ENCODE results near the gene FAM20C.

FAM20C gene

GRCh38 chr7:159370-160270, 32.8 kb upstream of the FAM20C start:
- no peak for DNase-seq

DNA sequence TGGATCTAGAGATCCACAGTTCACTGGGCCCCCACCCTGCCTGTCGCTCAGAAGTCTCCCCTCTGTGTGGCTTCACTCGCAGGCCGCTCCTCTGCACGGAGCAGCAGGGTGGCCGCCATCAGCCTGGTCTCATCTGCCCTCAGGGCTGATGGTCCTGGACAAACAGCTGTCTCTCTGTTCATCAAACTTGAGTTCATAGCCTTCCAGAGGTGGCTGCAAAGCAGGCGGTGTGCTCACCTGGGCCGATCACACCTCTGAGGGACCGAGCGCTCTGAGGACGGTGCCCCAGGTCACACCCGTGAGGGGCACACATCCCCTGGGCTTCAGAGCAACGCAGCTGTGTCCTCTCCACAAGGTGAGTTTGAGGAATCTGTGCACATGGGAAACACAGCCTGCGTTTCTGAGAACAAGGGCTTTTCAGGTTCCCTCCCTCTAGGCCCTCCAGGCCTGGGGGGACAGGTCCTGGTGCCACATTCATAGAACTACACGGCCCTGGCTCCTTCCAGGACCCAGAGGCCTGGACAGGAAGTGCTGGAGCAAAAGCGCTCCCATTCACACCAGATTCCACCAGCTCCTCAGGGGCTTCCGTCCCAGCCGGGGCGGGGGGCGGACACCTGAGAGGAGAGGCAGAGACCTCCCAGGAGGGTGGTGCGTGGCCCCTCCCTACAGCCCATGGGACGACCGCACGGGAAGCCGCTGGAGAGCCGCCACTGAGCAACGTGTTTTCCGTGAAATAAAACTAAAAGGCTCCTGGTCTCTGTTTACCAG, 31.2 kb upstream of the FAM20C start:
- no peak for DNase-seq

GRCh38 chr7:162632-163297, 29.6 kb upstream of the FAM20C start:
- DNase-seq, result no peak

DNA sequence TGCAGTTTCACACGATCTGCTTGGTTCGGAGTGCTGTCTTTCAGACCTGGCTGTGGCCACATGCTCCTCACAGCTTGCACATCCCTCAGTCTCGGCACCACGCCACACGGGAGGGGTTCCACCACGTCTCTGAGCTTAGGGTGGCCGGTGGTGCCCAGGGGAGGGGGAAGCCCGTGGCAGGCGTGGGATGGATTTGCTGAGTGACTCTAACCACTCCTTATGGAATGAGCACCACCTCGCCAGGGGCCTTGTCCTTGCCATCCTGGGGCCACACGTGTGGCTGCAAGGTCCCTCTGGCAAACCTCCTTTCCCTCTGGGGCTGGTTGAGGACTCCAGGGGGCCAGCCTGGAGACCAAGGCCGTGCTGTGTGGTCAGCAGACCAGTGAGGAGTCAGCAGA, 29.1 kb upstream of the FAM20C start:
- DNase-seq, result no peak

- DNase-seq, result no peak
Measured at GRCh38 chr7:163971-164881, 28.1 kb upstream of the FAM20C start.

- DNase-seq, result no peak
Measured at GRCh38 chr7:164882-165660, 27.3 kb upstream of the FAM20C start.

- peak; percentile 48 for DNase-seq
Measured at GRCh38 chr7:165661-166337, 26.6 kb upstream of the FAM20C start.

GRCh38 chr7:166338-167060, 25.9 kb upstream of the FAM20C start:
- peak; percentile 71 for DNase-seq

GRCh38 chr7:167090-167855, 25.1 kb upstream of the FAM20C start:
- peak; percentile 57 for DNase-seq

DNA sequence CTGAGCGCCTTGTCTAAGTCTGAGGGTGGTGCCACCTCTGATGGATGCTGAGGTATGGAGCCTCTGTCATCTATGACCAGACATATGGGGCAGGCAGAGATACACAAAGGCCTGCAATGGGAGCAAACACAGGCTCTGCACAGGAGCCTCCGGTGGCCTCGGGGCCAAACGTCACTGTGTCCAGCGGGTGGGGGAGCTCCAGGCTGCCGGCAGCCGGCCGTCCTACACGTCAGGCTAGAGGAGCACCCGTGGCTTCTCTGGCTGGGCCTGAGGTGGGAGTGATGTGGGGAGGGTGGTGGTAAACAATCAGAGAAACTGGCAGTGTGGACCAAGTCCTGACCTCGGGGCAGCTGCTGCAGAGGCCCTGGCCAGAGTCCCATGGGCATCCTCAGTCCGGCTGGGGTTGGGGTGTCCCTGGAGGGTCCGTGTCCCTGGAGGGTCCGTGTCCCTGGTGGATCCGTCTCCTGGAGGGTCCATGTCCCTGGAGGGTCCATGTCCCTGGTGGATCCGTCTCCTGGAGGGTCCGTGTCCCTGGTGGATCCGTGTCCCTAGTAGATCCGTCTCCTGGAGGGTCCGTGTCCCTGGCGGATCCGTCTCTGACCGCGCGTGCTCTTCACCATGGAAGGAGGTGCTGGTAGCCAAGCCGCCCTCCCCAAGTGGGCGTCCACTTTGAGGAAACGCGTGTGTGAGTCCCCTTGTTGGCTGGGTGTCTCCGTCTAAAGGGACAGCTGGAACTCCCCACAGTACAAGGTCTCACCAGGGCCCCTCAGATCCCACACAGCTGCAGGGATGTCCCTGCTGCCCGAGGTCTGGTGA, 24.2 kb upstream of the FAM20C start:
- no peak for DNase-seq

DNA sequence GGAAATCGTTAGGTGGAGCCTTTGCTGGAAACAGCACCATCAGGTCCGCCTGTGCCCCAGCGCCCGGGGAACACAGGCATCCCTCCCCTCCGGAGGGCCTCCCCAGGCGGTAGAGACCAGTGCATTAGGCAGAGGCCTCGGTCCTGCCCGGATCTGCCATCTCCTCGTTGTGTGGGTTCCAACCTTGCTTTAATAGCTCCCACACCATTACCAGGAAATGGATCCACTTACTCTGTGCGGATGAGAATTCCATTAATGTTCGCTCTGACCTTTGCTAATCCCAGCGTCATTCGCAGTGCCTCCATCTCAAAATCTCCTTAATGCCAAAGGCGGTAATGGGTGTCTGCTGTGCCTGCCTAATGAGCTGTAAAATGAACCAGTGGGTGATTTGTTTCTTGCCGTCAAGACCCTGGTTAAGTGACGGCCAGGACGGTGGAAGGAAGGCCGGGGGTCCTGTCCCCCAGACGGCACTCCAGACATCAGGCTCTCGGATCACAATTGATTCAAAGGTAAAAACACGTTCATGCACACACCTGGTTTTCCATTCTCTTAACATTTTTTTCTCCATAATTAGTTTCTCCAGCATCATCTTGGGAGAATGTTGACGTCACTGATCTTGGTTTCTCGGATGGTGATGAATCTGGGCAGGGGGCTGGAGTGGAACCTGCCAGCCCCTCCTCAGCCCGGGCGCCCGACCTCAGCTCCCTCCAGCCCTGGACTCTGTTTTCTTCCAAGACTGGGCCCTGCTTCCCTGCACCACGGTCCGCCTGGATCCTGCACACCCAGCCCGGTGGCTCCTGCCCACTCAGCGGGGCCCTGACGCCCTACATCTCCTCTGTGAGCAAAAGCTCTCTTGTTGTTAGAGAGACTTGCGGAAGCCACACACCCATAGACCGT, 22.8 kb upstream of the FAM20C start:
- no peak for DNase-seq

- DNase-seq, result no peak
Measured at GRCh38 chr7:170551-171363, 21.6 kb upstream of the FAM20C start.

DNA sequence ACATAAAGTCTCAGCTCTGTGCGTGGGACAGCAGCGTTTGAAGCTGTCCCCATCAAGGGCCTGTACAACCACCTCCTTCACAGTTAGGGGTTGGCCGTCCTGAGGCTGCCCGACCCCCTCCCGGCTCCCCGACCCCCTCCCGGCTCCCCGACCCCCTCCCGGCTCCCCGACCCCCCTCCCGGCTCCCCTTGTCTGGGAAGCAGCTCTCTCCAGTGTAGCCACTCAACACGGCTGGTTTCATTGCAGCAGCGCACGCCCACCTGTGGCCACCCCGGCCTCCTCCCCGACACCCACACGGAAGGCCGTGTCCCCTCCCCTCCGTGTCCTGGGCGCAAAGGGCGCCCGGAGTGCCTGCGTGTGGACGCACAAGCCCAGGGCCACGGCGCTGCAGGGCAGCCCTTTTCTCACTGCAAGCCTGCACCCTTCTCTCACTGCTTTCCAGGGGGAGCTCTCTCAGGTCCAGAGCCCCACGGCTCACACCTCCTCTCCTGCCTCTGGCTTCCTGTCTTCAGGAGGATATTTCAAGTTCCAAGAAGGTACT, 20.9 kb upstream of the FAM20C start:
- DNase-seq, result no peak

DNA sequence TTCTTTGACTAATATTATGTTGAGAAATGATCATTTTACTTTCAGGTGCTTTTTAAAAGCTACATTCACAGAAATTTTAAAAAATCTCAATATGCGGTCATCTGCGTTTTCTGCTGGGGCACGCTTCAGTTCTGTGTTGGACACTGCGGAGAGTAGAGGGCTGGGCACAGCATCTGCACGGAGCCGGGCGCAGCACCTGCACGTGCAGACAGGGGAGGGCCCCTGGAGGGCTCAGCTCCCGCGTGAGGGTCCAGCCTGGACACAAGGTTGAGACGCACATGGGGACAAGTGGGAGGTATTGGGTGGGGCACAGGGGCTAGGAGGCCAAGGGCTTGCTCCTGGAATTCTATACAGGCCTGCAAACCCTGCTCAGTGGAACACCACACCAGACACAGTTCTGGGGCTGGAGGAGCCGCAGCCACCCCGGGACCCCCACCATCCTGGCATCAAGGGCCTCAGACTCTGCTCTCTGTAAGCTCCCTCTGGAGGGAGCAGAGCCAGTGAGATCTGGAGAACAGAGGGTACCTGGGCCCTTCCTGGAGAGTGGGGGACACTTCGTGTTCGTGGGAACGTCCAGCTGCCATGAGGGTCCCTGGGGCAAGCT, 20.4 kb upstream of the FAM20C start:
- no peak for DNase-seq

DNA sequence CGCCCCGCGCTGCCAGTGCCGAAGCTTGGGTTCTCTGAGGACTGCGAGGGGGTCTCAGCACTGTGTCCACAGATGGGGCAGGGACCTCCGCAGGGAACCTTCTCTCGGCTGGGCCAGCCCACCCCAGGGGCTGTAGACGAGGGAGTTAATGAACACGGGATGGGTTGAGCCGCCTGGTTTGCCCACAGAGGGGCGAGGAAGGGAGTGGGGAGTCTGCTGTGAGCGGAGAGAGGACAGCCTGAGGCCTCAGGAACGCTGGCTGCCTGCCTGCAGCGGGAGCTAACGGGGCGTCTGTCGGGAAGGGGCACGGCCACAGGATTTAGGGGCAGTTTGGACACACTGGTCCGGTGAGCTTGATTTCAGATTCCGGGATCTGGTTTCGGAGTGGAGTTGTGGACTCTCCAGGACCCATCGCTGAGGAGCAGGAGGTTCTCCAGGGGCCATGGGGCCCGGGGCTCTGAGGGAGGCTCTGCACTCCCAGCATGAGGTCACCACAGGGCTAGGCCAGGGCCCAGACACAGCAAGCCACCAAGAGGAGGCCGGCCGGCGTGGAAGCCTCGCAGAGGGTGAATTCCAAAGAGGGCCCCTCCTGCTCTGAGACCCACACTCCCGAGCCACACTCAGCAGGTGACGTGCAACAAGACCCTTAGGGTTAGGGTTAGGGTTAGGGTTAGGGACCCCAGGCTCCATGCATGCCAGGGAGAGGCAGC, 19.0 kb upstream of the FAM20C start:
- no peak for DNase-seq

All from GF-D8 (cell line).